Panc1 (cell line): ENCODE measurements around the gene DDX24.

Experiments used
- POLR2AphosphoS5 ChIP-seq: IDR thresholded peaks from 2 replicates; pipeline ENCODE4 v1.6.1; 2012; ENCODE audit warnings: mild to moderate bottlenecking, low read depth, low read length, moderate library complexity
- SIN3A ChIP-seq: IDR thresholded peaks from 2 replicates; pipeline ENCODE4 v1.6.1; 2012; ENCODE audit warnings: low read depth, mild to moderate bottlenecking, low read length, moderate library complexity, borderline replicate concordance; ENCODE audit not compliant: insufficient read depth
- TCF7L2 ChIP-seq: IDR thresholded peaks from 2 replicates; pipeline ENCODE4 v1.6.1; 2011; ENCODE audit warnings: mild to moderate bottlenecking, low read depth, low read length, inconsistent platforms
- TF ChIP-seq, protein P1 (sequence below), 2 experiments: IDR thresholded peaks; 2 replicates each; pipeline ENCODE4 v1.6.1; 2011 to 2012; ENCODE audit warnings: low read depth in 2 of 2, control low read depth in 1 of 2, low read length in 1 of 2, mild to moderate bottlenecking in 1 of 2, moderate library complexity in 1 of 2; ENCODE audit not compliant: insufficient read depth in 1 of 2
- TF ChIP-seq, protein P2 (sequence below): fragments of 450-650 bp; IDR thresholded peaks from 2 replicates; pipeline ENCODE4 v1.5.1; 2017; ENCODE audit warnings: mild to moderate bottlenecking

DNA sequence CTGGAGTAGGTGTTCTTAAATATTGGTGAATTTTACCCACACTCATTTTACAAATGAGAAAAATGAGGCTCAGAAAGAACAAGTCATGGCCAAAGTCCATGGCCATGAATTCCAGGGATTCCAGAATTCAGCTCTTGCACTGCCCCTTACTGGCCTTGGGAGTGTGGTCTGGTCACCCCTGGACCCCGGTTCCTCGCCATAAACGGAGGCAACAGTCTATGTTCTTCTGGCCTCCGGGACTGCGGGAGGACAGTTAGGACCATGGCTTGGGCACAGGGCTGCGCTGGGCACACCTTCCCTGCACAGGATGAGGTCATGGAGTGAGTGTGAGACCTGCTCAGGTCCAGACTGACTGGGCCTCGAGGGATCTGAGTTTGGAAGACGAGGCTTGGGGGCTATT lies 77.0 kb downstream of the DDX24 start:
- TF ChIP-seq, protein P1, sequence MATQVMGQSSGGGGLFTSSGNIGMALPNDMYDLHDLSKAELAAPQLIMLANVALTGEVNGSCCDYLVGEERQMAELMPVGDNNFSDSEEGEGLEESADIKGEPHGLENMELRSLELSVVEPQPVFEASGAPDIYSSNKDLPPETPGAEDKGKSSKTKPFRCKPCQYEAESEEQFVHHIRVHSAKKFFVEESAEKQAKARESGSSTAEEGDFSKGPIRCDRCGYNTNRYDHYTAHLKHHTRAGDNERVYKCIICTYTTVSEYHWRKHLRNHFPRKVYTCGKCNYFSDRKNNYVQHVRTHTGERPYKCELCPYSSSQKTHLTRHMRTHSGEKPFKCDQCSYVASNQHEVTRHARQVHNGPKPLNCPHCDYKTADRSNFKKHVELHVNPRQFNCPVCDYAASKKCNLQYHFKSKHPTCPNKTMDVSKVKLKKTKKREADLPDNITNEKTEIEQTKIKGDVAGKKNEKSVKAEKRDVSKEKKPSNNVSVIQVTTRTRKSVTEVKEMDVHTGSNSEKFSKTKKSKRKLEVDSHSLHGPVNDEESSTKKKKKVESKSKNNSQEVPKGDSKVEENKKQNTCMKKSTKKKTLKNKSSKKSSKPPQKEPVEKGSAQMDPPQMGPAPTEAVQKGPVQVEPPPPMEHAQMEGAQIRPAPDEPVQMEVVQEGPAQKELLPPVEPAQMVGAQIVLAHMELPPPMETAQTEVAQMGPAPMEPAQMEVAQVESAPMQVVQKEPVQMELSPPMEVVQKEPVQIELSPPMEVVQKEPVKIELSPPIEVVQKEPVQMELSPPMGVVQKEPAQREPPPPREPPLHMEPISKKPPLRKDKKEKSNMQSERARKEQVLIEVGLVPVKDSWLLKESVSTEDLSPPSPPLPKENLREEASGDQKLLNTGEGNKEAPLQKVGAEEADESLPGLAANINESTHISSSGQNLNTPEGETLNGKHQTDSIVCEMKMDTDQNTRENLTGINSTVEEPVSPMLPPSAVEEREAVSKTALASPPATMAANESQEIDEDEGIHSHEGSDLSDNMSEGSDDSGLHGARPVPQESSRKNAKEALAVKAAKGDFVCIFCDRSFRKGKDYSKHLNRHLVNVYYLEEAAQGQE (IDR thresholded peaks at IDR 0.05; ENCODE audit: insufficient read depth in 1 of 2, low read depth in 2 of 2, low read length in 1 of 2), result no peak
- TF ChIP-seq, protein P2, sequence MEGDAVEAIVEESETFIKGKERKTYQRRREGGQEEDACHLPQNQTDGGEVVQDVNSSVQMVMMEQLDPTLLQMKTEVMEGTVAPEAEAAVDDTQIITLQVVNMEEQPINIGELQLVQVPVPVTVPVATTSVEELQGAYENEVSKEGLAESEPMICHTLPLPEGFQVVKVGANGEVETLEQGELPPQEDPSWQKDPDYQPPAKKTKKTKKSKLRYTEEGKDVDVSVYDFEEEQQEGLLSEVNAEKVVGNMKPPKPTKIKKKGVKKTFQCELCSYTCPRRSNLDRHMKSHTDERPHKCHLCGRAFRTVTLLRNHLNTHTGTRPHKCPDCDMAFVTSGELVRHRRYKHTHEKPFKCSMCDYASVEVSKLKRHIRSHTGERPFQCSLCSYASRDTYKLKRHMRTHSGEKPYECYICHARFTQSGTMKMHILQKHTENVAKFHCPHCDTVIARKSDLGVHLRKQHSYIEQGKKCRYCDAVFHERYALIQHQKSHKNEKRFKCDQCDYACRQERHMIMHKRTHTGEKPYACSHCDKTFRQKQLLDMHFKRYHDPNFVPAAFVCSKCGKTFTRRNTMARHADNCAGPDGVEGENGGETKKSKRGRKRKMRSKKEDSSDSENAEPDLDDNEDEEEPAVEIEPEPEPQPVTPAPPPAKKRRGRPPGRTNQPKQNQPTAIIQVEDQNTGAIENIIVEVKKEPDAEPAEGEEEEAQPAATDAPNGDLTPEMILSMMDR, result no peak
- TF ChIP-seq TCF7L2 (no peak), SIN3A (no peak), POLR2AphosphoS5 (no peak)
